Measurements from ENCODE around the gene ZNF534.

ZNF534 gene

GRCh38 chr19:52428937-52429336 lies at the start of gene ZNF534:
Gene ZNF534, plus strand, starts transcription at chr19:52429148. Its CDS starts 2,327 bp downstream, at chr19:52431475.
- TF ChIP-seq CTCF (IDR thresholded peaks at IDR 0.05) = no peak

GRCh38 chr19:52391135-52391534 lies 37.8 kb upstream of the ZNF534 start:
- no peak for TF ChIP-seq CTCF (IDR thresholded peaks at IDR 0.05)

- no peak for TF ChIP-seq CTCF (IDR thresholded peaks at IDR 0.05)
These were observed 31.5 kb upstream of the ZNF534 start, which contains the start of gene ZNF528 for GRCh38 chr19:52397310-52398080. Gene ZNF528, plus strand, starts transcription at chr19:52397849. Its CDS starts 4,165 bp downstream, at chr19:52402014.

- TF ChIP-seq CTCF (IDR thresholded peaks at IDR 0.05) = no peak
These were observed 30.9 kb upstream of the ZNF534 start for GRCh38 chr19:52398081-52398441.

GRCh38 chr19:52410276-52410675 lies 18.7 kb upstream of the ZNF534 start:
- no peak for TF ChIP-seq CTCF (IDR thresholded peaks at IDR 0.05)

GRCh38 chr19:52415711-52416110 lies 13.2 kb upstream of the ZNF534 start:
- no peak for TF ChIP-seq CTCF (IDR thresholded peaks at IDR 0.05)

- no peak for TF ChIP-seq CTCF (IDR thresholded peaks at IDR 0.05)
These were observed 13.2 kb downstream of the ZNF534 start for GRCh38 chr19:52442179-52442578.
